Ascending aorta (tissue), 2 donors: ENCODE measurements around the gene FBXO41. TPM values are rescaled to one million over a fixed set of nuclear protein-coding genes. Genes with fewer than 3 reads are reported as not detected.

ENCODE experiments used
- DNase-seq, 2 donors: peaks; one replicate each; pipeline ENCODE4 v3.0.0-alpha.2; 2019; ENCODE audit warnings: low spot score in 2 of 2
- H3K27ac ChIP-seq, 2 donors: fragments of 200-600 bp; sonication (generic); one replicate each; pipeline ENCODE4 v1.5.1; 2016 to 2017; ENCODE audit warnings: mild to moderate bottlenecking in 1 of 2
- H3K27me3 ChIP-seq: fragments of 200-600 bp; sonication (generic); one replicate; pipeline ENCODE4 v1.5.1; 2017
- H3K36me3 ChIP-seq, 2 donors: fragments of 200-600 bp; sonication (generic); one replicate each; pipeline ENCODE4 v1.5.1; 2016
- H3K4me1 ChIP-seq, 2 donors: fragments of 200-600 bp; sonication (generic); one replicate each; pipeline ENCODE4 v1.5.1; 2016 to 2017; ENCODE audit warnings: mild to moderate bottlenecking in 1 of 2
- H3K4me3 ChIP-seq, 2 donors: fragments of 200-600 bp; sonication (generic); one replicate each; pipeline ENCODE4 v1.5.1; 2016 to 2017; ENCODE audit warnings: mild to moderate bottlenecking in 1 of 2
- H3K9me3 ChIP-seq, 2 donors: fragments of 200-600 bp; sonication (generic); one replicate each; pipeline ENCODE4 v1.5.1; 2016
- CTCF ChIP-seq, 3 experiments: fragments of 200-600 bp in 2 of 3; fragments of 450-650 bp in 1 of 3; sonication (generic) in 2 of 3; IDR thresholded peaks; one replicate each; pipeline ENCODE4 v1.5.1; 2016 to 2019; ENCODE audit warnings: antibody characterized with exemption in 3 of 3, mild to moderate bottlenecking in 1 of 3, moderate library complexity in 1 of 3
- intact Hi-C: fragments of 100-400 bp; cut with DNase I; formaldehyde crosslinking; loops from one replicate; pipeline ENCODE4 v1.15.1; 2023
- total RNA-seq: library from RNA; depleted of rRNA; stranded (reverse); fragments of >200 nt; gene quantifications from one replicate; pipeline ENCODE4 v1.1.0, GENCODE V29; 2016

Gene FBXO41
- total RNA-seq, 1 donor from 2014 or later = 5.2 TPM

- no peaks in the 10 kb centered on the region for H3K9me3 ChIP-seq
- no peaks in the 10 kb centered on the region for H3K4me1 ChIP-seq
- TF ChIP-seq CTCF (IDR thresholded peaks at IDR 0.05) = no peak
- no peak overlapping the region for H3K27ac ChIP-seq
- H3K27me3 ChIP-seq = no peaks in the 10 kb centered on the region
- H3K36me3 ChIP-seq = peaks cover 42 to 45% of the 10 kb centered on the region in 2 donors
- intact Hi-C loops = no loop called here
- H3K4me3 ChIP-seq = no peak overlapping the region
- DNase-seq = no peak
Measured at GRCh38 chr2:73255007-73255644, 29.2 kb downstream of the FBXO41 start.

GRCh38 chr2:73254343-73255006 lies 29.8 kb downstream of the FBXO41 start:
- H3K27me3 ChIP-seq = no peaks in the 10 kb centered on the region
- H3K27ac ChIP-seq = no peak overlapping the region
- no peak for TF ChIP-seq CTCF (IDR thresholded peaks at IDR 0.05)
- H3K9me3 ChIP-seq = no peaks in the 10 kb centered on the region
- peaks cover 49 to 52% of the 10 kb centered on the region in 2 donors for H3K36me3 ChIP-seq
- H3K4me3 ChIP-seq = no peak overlapping the region
- DNase-seq = no peak
- no peaks in the 10 kb centered on the region for H3K4me1 ChIP-seq
- intact Hi-C loops = no loop called here

GRCh38 chr2:73253901-73254300 lies 30.4 kb downstream of the FBXO41 start:
- no peaks in the 10 kb centered on the region for H3K27me3 ChIP-seq
- no peak for DNase-seq
- no peak overlapping the region for H3K27ac ChIP-seq
- no peaks in the 10 kb centered on the region for H3K9me3 ChIP-seq
- H3K36me3 ChIP-seq = peaks cover 53 to 58% of the 10 kb centered on the region in 2 donors
- no peaks in the 10 kb centered on the region for H3K4me1 ChIP-seq
- no peak overlapping the region for H3K4me3 ChIP-seq
- intact Hi-C loops = no loop called here
- TF ChIP-seq CTCF (IDR thresholded peaks at IDR 0.05) = no peak

- intact Hi-C loops = no loop called here
- H3K36me3 ChIP-seq = peaks cover 58 to 63% of the 10 kb centered on the region in 2 donors
- H3K27me3 ChIP-seq = no peaks in the 10 kb centered on the region
- no peak overlapping the region for H3K4me3 ChIP-seq
- no peak for TF ChIP-seq CTCF (IDR thresholded peaks at IDR 0.05)
- H3K9me3 ChIP-seq = no peaks in the 10 kb centered on the region
- H3K27ac ChIP-seq = no peak overlapping the region
- no peak for DNase-seq
- no peaks in the 10 kb centered on the region for H3K4me1 ChIP-seq
Measured at GRCh38 chr2:73253400-73253799, 30.9 kb downstream of the FBXO41 start.

- TF ChIP-seq CTCF (IDR thresholded peaks at IDR 0.05) = no peak
- no peaks in the 10 kb centered on the region for H3K4me1 ChIP-seq
- no peak overlapping the region for H3K4me3 ChIP-seq
- intact Hi-C loops = no loop called here
- no peaks in the 10 kb centered on the region for H3K27me3 ChIP-seq
- DNase-seq = no peak
- no peaks in the 10 kb centered on the region for H3K9me3 ChIP-seq
- H3K36me3 ChIP-seq = peaks cover 68 to 72% of the 10 kb centered on the region in 2 donors
- H3K27ac ChIP-seq = no peak overlapping the region
Measured at GRCh38 chr2:73252238-73253027, 31.8 kb downstream of the FBXO41 start.
